Endothelial cell of umbilical vein (primary cell): Measurements from ENCODE around the gene LLPH. TPM values are rescaled to one million over a fixed set of nuclear protein-coding genes. Genes with fewer than 3 reads are reported as not detected.

ENCODE experiments used
- BruUV-seq: library from RNA; stranded (reverse); fragments of 400-500 nt; replicated peaks from 2 replicates; lab custom pipeline; 2021; lab: Mats Ljungman, UMichigan
- CTCF ChIA-PET: fragments of 300-600, 350-600 bp; sonication (Branson Sonifier 250); formaldehyde crosslinking; loops from one replicate; lab custom pipeline; 2021; ENCODE audit warnings: antibody characterized with exemption, inconsistent platforms; lab: Charles Lee
- POLR2A ChIA-PET: fragments of 300-600, 350-600 bp; sonication (Branson Sonifier 250); formaldehyde crosslinking; loops from one replicate; lab custom pipeline; 2021; ENCODE audit warnings: antibody characterized with exemption, inconsistent platforms; lab: Charles Lee
- DNase-seq: peaks from one replicate; pipeline ENCODE4 v3.0.0-alpha.2; 2011; ENCODE audit warnings: low read depth, low spot score
- FAIRE-seq: peaks from 2 replicates; lab custom pipeline; 2011; peaks lifted over from hg19 to GRCh38; lab: Jason Lieb, UNC
- H2AFZ ChIP-seq: 2 replicates; pipeline ENCODE4 v1.6.0; 2012; ENCODE audit warnings: low read depth, low read length, control low read depth, inconsistent platforms
- H3K27ac ChIP-seq: 2 replicates; pipeline ENCODE4 v1.5.1; 2011; ENCODE audit warnings: low read depth, mild to moderate bottlenecking, control low read depth, low read length, moderate library complexity; ENCODE audit not compliant: insufficient read depth
- H3K27me3 ChIP-seq, 2 experiments: 2 replicates each; pipeline versions ENCODE4 v1.6.0 to v1.6.1; 2011; ENCODE audit warnings: low read length in 2 of 2, mixed read lengths in 1 of 2; ENCODE audit not compliant: control insufficient read depth in 2 of 2, insufficient read depth in 2 of 2
- H3K36me3 ChIP-seq, 2 experiments: 2 replicates in 1 of 2; 3 replicates in 1 of 2; pipeline ENCODE4 v1.5.1; 2011; ENCODE audit warnings: low read length in 2 of 2, mild to moderate bottlenecking in 1 of 2, moderate library complexity in 1 of 2; ENCODE audit not compliant: control insufficient read depth in 2 of 2, insufficient read depth in 2 of 2; ENCODE audit errors: extremely low read depth in 1 of 2
- H3K4me1 ChIP-seq: 3 replicates; pipeline ENCODE4 v1.5.1; 2011; ENCODE audit warnings: mild to moderate bottlenecking, low read length; ENCODE audit not compliant: control insufficient read depth, insufficient read depth; ENCODE audit errors: extremely low read depth
- H3K4me2 ChIP-seq: 2 replicates; pipeline ENCODE4 v1.6.1; 2011; ENCODE audit warnings: low read length, control low read depth, mixed read lengths; ENCODE audit not compliant: insufficient read depth
- H3K4me3 ChIP-seq, 3 experiments: fragments of 200-600 bp in 1 of 3; sonication (generic), shearing (Covaris generic) in 1 of 3; replicated peaks in 1 of 3; 2 replicates each; pipeline ENCODE4 v1.5.1; 2011 to 2016; ENCODE audit warnings: control low read depth in 3 of 3, low read length in 3 of 3, mild to moderate bottlenecking in 2 of 3, inconsistent platforms in 1 of 3, low read depth in 1 of 3, moderate library complexity in 1 of 3; ENCODE audit not compliant: insufficient read depth in 1 of 3
- H3K79me2 ChIP-seq: 2 replicates; pipeline ENCODE4 v1.6.0; 2012; ENCODE audit warnings: low read length, inconsistent platforms; ENCODE audit not compliant: control insufficient read depth, insufficient read depth
- H3K9ac ChIP-seq: replicated peaks from 2 replicates; pipeline ENCODE3; 2011; ENCODE audit warnings: low read length, control low read depth; ENCODE audit not compliant: insufficient read depth; ENCODE audit errors: extremely low read depth
- H3K9me1 ChIP-seq: replicated peaks from 3 replicates; pipeline ENCODE4 v1.6.0; 2011; ENCODE audit warnings: mild to moderate bottlenecking, low read length; ENCODE audit not compliant: control insufficient read depth, insufficient read depth; ENCODE audit errors: extremely low read depth
- H3K9me3 ChIP-seq: replicated peaks from 2 replicates; pipeline ENCODE4 v1.5.1; 2012; ENCODE audit warnings: low read length, inconsistent platforms; ENCODE audit not compliant: control insufficient read depth, insufficient read depth
- H4K20me1 ChIP-seq: replicated peaks from 2 replicates; pipeline ENCODE3; 2011; ENCODE audit warnings: mild to moderate bottlenecking, low read length; ENCODE audit not compliant: control insufficient read depth, insufficient read depth; ENCODE audit errors: extremely low read depth
- EZH2 ChIP-seq: IDR thresholded peaks from 2 replicates; pipeline ENCODE4 v1.6.1; 2012; ENCODE audit warnings: borderline replicate concordance, low read depth, mild to moderate bottlenecking, moderate library complexity, low read length, inconsistent platforms; ENCODE audit not compliant: severe bottlenecking
- FOS ChIP-seq: IDR thresholded peaks from 2 replicates; pipeline ENCODE4 v1.6.1; 2011; ENCODE audit warnings: mild to moderate bottlenecking, low read length, moderate library complexity, borderline replicate concordance; ENCODE audit not compliant: insufficient read depth
- GATA2 ChIP-seq: IDR thresholded peaks from 2 replicates; pipeline ENCODE4 v1.7.0; 2011; ENCODE audit warnings: low read depth, mild to moderate bottlenecking, moderate library complexity, mixed read lengths, low read length; ENCODE audit not compliant: insufficient read length, insufficient read depth
- JUN ChIP-seq: IDR thresholded peaks from 2 replicates; pipeline ENCODE4 v1.6.1; 2011; ENCODE audit warnings: borderline replicate concordance, low read depth; ENCODE audit not compliant: insufficient read length, insufficient read depth
- dilution Hi-C: fragments of 300-500 bp; cut with MboI; formaldehyde crosslinking; loops from one replicate; pipeline ENCODE4 v1.15.0; 2019; ENCODE audit warnings: low sequenced_read_pairs; ENCODE audit not compliant: extremely low pct_ligation_motif_present
- intact Hi-C: fragments of 100-400 bp; cut with micrococcal nuclease; formaldehyde crosslinking; loops from one replicate; pipeline ENCODE4 v1.10.0; 2022
- polyA plus RNA-seq, 4 experiments: library from polyadenylated mRNA; depleted of rRNA in 3 of 4; stranded (reverse) in 3 of 4; unstranded in 1 of 4; fragments of >200 nt; gene quantifications; 2 replicates each; pipeline versions ENCODE4 v1.2.1 to v1.2.3, GENCODE V29; 2011 to 2012; ENCODE audit warnings: missing spikeins in 1 of 4
- total RNA-seq: library from RNA; stranded (reverse); gene quantifications from 2 replicates; pipeline ENCODE4 v1.2.3, GENCODE V29; 2021

The LLPH gene
- total and polyA plus RNA-seq, 2 donors (not counting 3 experiments of a cell fraction or from before 2014, with no cell fraction given), result 4.0 to 34.0 TPM

GRCh38 chr12:66139328-66139727, 8.8 kb upstream of the LLPH start:
- Histone ChIP-seq H3K9ac (no peak overlapping the region), H3K4me2 (no peak overlapping the region), H3K4me1 (peaks cover 2% of the 10 kb centered on the region), H2AFZ (no peak overlapping the region), H3K9me3 (peaks cover 6% of the 10 kb centered on the region), H3K4me3 (no peak overlapping the region), H3K36me3 (peaks cover 3 to 4% of the 10 kb centered on the region in 2 experiments), H3K79me2 (peaks cover 4% of the 10 kb centered on the region), H4K20me1 (no peaks in the 10 kb centered on the region), H3K27me3 (no peaks in the 10 kb centered on the region), H3K9me1 (no peaks in the 10 kb centered on the region), H3K27ac (no peak overlapping the region)
- TF ChIP-seq FOS (no peak), GATA2 (no peak), JUN (no peak)
- intact Hi-C loops, result no loop called here
- no TSS peak for BruUV-seq
- POLR2A ChIA-PET, result no interaction called here
- FAIRE-seq (no peak), DNase-seq (no peak)
- CTCF ChIA-PET, result no interaction called here
- dilution Hi-C loops, result no loop called here

- no TSS peak for BruUV-seq
- Histone ChIP-seq H3K27ac (no peak overlapping the region), H3K9me3 (peaks cover 6% of the 10 kb centered on the region), H4K20me1 (no peaks in the 10 kb centered on the region), H3K9ac (no peak overlapping the region), H3K4me1 (no peaks in the 10 kb centered on the region), H3K36me3 (peaks cover 3 to 4% of the 10 kb centered on the region in 2 experiments), H3K79me2 (no peaks in the 10 kb centered on the region), H3K4me3 (no peak overlapping the region), H3K27me3 (no peaks in the 10 kb centered on the region), H3K9me1 (no peaks in the 10 kb centered on the region), H3K4me2 (no peak overlapping the region), H2AFZ (no peak overlapping the region)
- ChIA-PET CTCF (no interaction called here), POLR2A (no interaction called here)
- no peak for TF ChIP-seq GATA2
- TF ChIP-seq EZH2, result no peak
- dilution Hi-C loops, result no loop called here
- FAIRE-seq (no peak), DNase-seq (no peak)
- intact Hi-C loops, result no loop called here
These were observed 7.4 kb upstream of the LLPH start for GRCh38 chr12:66137937-66138336.
